ENCODE data around the gene ASTN2.

DNA sequence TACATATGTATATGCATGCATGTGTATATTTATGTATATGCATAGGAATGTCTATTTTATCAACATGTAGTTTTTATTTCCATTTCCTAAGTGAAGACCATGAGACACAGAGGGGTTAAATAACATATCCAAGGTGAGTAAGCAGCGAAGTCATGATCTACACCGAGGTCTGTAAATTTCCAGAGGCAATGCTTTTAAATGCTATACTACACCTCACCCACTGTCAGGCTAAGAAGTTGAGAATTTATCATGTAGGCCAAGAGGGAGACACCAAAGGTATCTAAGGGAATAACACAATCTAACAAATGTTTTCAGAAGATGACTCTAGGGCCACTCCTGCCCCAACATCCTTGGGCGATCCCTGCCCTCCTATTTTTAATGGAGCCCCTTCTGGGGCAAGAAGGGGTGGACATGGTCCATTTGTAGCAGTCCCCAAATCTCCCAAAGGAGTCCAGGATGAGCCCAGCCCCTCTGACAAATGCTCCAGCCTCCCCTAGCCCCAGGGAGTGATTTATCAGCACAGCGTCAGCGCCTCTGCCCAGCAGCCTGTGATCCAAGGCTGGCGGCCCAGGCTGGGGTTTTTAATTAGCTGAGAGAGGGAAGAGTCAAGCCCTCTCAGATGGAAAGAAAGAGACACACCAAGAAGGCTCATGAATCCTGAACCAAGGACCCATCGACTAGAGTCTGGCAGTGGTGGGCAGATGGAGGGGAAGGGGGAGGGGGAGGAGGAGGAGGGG, 339.9 kb downstream of the ASTN2 start:
- TF ChIP-seq, protein P1, sequence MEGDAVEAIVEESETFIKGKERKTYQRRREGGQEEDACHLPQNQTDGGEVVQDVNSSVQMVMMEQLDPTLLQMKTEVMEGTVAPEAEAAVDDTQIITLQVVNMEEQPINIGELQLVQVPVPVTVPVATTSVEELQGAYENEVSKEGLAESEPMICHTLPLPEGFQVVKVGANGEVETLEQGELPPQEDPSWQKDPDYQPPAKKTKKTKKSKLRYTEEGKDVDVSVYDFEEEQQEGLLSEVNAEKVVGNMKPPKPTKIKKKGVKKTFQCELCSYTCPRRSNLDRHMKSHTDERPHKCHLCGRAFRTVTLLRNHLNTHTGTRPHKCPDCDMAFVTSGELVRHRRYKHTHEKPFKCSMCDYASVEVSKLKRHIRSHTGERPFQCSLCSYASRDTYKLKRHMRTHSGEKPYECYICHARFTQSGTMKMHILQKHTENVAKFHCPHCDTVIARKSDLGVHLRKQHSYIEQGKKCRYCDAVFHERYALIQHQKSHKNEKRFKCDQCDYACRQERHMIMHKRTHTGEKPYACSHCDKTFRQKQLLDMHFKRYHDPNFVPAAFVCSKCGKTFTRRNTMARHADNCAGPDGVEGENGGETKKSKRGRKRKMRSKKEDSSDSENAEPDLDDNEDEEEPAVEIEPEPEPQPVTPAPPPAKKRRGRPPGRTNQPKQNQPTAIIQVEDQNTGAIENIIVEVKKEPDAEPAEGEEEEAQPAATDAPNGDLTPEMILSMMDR (IDR thresholded peaks at IDR 0.05 in 2 of 3, conservative IDR thresholded peaks at IDR 0.05 in 1 of 3; ENCODE audit: borderline replicate concordance in 1 of 3, insufficient read depth in 1 of 3, low read depth in 2 of 3, low read length in 2 of 3) = no peak
- TF ChIP-seq RAD21 (IDR thresholded peaks at IDR 0.05; ENCODE audit: low read depth) (no peak), ZNF274 (IDR thresholded peaks at IDR 0.05; ENCODE audit: low read depth, low read length) (no peak)
